RPMI7951 (cell line): ENCODE data around the gene SCIMP. TPM values are rescaled to one million over a fixed set of nuclear protein-coding genes. Genes with fewer than 3 reads are reported as not detected.
A peak's percentile ranks its signal among the peaks of the same experiment; 100 is the strongest.
"Not testable (repeated sequence)": the region's sequence is repeated elsewhere in the genome, so short reads cannot be mapped to it uniquely, and the experiment has no call there.

Experiments
- DNase-seq: peaks from one replicate; pipeline ENCODE4 v3.0.0-alpha.2; 2012; ENCODE audit warnings: low read depth
- total RNA-seq: library from RNA; depleted of rRNA; stranded (reverse); fragments of >200 nt; shearing (Covaris generic); gene quantifications from 2 replicates; pipeline ENCODE4 v1.2.3, GENCODE V29; 2014; rRNA removed

SCIMP gene
- total RNA-seq, 1 experiment from 2014 or later: not detected

- DNase-seq: no peak
Measured at GRCh38 chr17:5184288-5184687, 50.4 kb downstream of the SCIMP start.

GRCh38 chr17:5183410-5183793 lies 51.3 kb downstream of the SCIMP start:
- no peak for DNase-seq

DNA sequence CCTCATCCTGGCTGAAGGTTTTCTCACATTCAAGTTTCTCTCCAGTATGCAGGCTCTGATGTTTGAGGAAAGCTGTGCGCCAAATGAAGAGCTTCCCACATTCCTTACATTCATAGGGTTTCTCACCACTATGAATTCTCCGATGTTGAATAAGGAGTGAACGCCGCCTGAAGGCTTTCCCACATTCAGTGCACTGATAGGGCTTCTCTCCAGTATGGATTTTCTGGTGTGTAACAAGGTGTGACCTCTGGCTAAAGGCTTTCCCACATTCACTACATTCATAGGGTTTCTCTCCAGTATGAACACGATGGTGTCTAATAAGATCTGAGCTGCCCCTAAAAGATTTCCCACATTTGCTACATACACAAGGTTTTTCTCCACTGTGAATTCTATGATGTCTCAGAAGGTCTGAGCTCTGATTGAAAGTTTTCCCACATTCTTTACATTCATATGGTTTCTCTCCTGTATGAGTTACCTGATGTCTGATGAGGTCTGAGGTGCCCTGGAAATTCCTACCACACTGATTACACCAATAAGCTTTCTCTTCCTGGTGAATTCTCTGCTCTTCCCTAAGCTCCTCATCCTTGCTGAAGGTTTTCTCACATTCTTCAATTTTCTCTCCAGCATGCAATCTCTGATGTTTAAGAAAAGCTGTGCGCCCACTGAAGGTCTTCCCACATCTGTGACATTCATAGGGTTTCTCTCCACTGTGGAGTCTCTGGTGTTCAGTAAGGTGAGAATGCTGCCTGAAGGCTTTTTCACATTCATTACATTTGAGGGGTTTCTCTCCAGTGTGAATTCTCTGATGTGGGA lies 51.9 kb downstream of the SCIMP start:
- DNase-seq: no peak

GRCh38 chr17:5181509-5182305 lies 53.0 kb downstream of the SCIMP start:
- no peak for DNase-seq

- DNase-seq: no peak
Measured at GRCh38 chr17:5179003-5179402, 55.7 kb downstream of the SCIMP start.

GRCh38 chr17:5175027-5175426 lies 59.6 kb downstream of the SCIMP start:
- DNase-seq: not testable (repeated sequence)

GRCh38 chr17:5165791-5166564 lies 68.7 kb downstream of the SCIMP start:
- peak; percentile 58 for DNase-seq

DNA sequence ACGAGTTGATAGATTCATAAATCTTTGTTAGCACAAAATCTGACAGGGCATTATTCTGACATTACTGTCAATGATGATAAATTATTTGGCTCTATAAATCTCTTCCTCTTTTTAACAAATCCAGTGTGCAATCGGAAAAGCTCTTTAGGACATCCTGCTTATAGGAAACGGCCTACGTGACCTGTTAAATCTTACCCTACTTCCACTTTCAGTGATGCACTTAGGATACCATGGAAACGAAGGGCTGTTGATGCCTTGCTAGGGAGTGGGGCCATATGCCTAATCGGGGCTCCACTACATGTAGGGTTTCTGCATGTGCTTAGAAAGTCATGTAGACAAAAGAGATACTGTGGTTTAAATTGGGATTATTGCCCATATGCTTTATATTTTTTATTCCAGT lies 70.2 kb downstream of the SCIMP start:
- no peak for DNase-seq

- not testable (repeated sequence) for DNase-seq
Measured at GRCh38 chr17:5161793-5162192, 72.9 kb downstream of the SCIMP start.

GRCh38 chr17:5160702-5161101 lies 74.0 kb downstream of the SCIMP start:
- DNase-seq: not testable (repeated sequence)

Other genes starting within 250 kb of the SCIMP start
- gene CAMTA2, start 247.2 kb downstream of the SCIMP start, total RNA-seq: 2.9 and 3.9 TPM in 2 replicates
- gene INCA1, start 237.3 kb downstream of the SCIMP start, total RNA-seq: 0.24 TPM in 1 of 2 replicates, not detected in the other
- 21.4 and 32.9 TPM in 2 replicates for gene KIF1C, start 236.9 kb downstream of the SCIMP start, total RNA-seq
- not detected in 2 replicates for gene SLC52A1, start 199.4 kb downstream of the SCIMP start, total RNA-seq
- gene ZFP3, start 156.4 kb downstream of the SCIMP start, total RNA-seq: 0.36 and 0.39 TPM in 2 replicates
- 6.0 and 9.6 TPM in 2 replicates for gene ZNF232, start 123.0 kb downstream of the SCIMP start, total RNA-seq
- gene USP6, start 118.8 kb downstream of the SCIMP start, total RNA-seq: not detected in 2 replicates
- gene ZNF594, start 43.0 kb downstream of the SCIMP start, total RNA-seq: 4.4 and 4.7 TPM in 2 replicates
- gene RABEP1, start 47.4 kb upstream of the SCIMP start, total RNA-seq: 17.9 and 18.3 TPM in 2 replicates
- 107 and 131 TPM in 2 replicates for gene NUP88, start 184.8 kb upstream of the SCIMP start, total RNA-seq
- gene RPAIN, start 185.3 kb upstream of the SCIMP start, total RNA-seq: 29.4 and 38.3 TPM in 2 replicates
- 229 and 247 TPM in 2 replicates for gene C1QBP, start 204.3 kb upstream of the SCIMP start, total RNA-seq
- gene DHX33, start 234.1 kb upstream of the SCIMP start, total RNA-seq: 4.6 and 5.3 TPM in 2 replicates